Right cardiac atrium (tissue), 5 donors: ENCODE measurements around the gene ARMS2. TPM values are rescaled to one million over a fixed set of nuclear protein-coding genes. Genes with fewer than 3 reads are reported as not detected.

Experiments used
- ATAC-seq, 2 donors: fragments of 200-7000 bp; cut with Tn5 transposase; one replicate each; pipeline versions ENCODE4 v1.8.0 to v1.9.1; 2020; ENCODE audit warnings: moderate library complexity in 2 of 2, mild to moderate bottlenecking in 1 of 2
- DNase-seq, 3 donors: peaks; one replicate each; pipeline ENCODE4 v3.0.0-alpha.2; 2020
- H3K27ac ChIP-seq: one replicate; pipeline ENCODE4 v1.5.1; 2013; ENCODE audit warnings: mild to moderate bottlenecking, low read length, control low read depth, moderate library complexity
- H3K27me3 ChIP-seq: one replicate; pipeline ENCODE4 v1.6.1; 2013; ENCODE audit not compliant: control insufficient read depth, insufficient read depth
- H3K4me1 ChIP-seq: one replicate; pipeline ENCODE4 v1.6.1; 2013; ENCODE audit warnings: low read length; ENCODE audit not compliant: control insufficient read depth, insufficient read depth
- H3K4me3 ChIP-seq: one replicate; pipeline ENCODE4 v1.5.1; 2013; ENCODE audit warnings: low read length, control low read depth
- H3K9me3 ChIP-seq: one replicate; pipeline ENCODE4 v1.6.1; 2013; ENCODE audit warnings: low read length; ENCODE audit not compliant: control insufficient read depth
- WGBS: extraction: QIAGEN DNeasy Blood & Tissue Kit; methylation state at CpG from one replicate; pipeline ENCODE4 v1.1.7; 2013; 5-methylcytosine and 5-hydroxymethylcytosine counted together
- intact Hi-C, 4 donors: fragments of 100-400 bp; cut with DNase I; formaldehyde crosslinking; loops; one replicate each; pipeline versions ENCODE4 v1.11.0 to v1.14.0; 2022 to 2023
- polyA plus RNA-seq: library from polyadenylated mRNA; stranded (reverse); fragments of 200-250 nt; gene quantifications from one replicate; pipeline ENCODE4 v1.2.3, GENCODE V29; 2013
- total RNA-seq, 4 donors: library from RNA; stranded (reverse); fragmentation: NEBNext Ultra II Directional; extraction: Animal tissue kit (Norgen Biotek cat#: 25700); gene quantifications; one replicate each; pipeline ENCODE4 v1.2.1, GENCODE V29; 2021
- donor health status: healthy with polysubstance abuse.
- donor health status: DM: no; HTN: yes; CAD: no.
- donor health status: DM: no; HTN: no; CAD: no.
- donor health status: DM: no; HTN: yes; CAD: no; lungs with severe emphysema.
- donor health status: DM: yes; HTN: yes; CAD: no.

The ARMS2 gene
- total and polyA plus RNA-seq, 5 donors, result not detected

DNA sequence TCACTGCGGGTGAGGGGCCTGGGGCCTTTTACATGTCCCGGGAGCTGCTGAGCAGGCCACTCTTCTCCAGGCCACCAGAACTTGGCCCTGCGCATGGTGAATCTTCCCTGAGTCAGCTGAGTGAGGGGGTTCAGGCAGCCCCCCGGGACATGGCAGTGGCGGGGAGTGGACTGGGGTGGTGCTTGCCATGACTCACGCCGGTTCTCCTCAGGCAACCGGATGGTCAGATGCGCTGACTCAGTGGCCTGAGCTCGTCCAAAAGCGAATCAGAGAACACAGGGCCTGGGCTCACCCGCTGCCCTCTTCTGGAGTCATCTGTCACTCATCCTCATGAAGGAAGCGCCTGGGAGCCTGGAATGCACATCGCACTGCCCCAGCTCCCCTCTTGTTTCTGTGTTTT, 40.4 kb downstream of the ARMS2 start:
- no peak overlapping the region for H3K27ac ChIP-seq
- WGBS, result 78% methylated on average over 14 of the region's 14 CpGs
- H3K9me3 ChIP-seq, result no peaks in the 10 kb centered on the region
- no peak overlapping the region for H3K4me3 ChIP-seq
- intact Hi-C loops, result no loop called here
- no peaks in the 10 kb centered on the region for H3K27me3 ChIP-seq
- ATAC-seq, result peak; percentile 6 to 31
- peaks cover 10% of the 10 kb centered on the region for H3K4me1 ChIP-seq
- peak; percentile 62 to 69 (median 65) for DNase-seq

DNA sequence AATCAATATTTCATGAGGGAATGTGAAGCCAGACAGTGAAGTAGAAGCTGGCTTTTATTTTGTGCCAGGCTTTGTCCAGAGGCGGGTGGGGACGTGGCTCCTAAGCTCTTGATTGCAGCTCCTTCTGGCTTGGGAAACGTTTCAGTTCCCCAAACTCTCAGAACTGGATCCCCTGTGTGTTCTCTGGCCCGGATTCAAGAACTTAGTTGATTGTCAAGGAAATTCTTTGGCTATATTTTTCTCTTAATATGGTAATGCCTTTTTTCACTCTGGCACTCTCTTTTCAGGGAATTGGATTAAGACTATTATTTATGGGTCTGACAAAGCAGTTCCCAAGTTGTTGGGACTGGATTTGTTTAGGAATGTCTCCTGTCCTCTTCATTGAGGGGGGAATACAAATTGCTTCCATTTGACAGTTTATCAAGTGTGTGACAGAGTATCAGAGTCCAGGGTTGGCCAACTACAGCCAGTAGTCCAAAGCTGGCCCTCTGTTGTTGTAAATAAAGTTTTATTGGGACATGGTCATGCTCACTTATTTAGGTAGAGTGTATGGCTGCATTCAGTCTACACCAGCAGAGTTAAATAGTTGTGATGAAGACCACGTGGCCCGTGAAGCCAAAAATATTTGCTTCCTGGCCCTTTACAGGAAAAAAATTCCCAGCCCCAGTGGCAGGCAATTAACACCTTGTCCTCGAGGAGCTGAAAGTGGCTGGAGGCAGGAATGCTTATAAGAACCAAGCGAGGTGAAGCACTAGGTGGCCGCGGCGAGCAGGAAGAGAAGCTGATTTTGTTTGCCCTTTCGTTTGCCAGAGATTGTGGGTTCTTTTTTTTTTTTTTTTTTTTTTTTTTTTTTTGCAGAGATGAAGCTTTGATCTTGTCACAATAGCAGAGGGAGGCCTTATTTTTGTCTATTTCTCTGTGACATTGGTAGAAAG, 41.2 kb downstream of the ARMS2 start:
- no peak overlapping the region for H3K4me3 ChIP-seq
- H3K27ac ChIP-seq, result peak overlapping the region; percentile 54
- intact Hi-C loops, result no loop called here
- H3K27me3 ChIP-seq, result no peaks in the 10 kb centered on the region
- peaks cover 10% of the 10 kb centered on the region for H3K4me1 ChIP-seq
- peak; percentile 52 to 57 for ATAC-seq
- peak in 2 of 3 donors; percentile 54 to 77 for DNase-seq
- 45% methylated on average over 12 of the region's 12 CpGs for WGBS
- no peaks in the 10 kb centered on the region for H3K9me3 ChIP-seq

DNA sequence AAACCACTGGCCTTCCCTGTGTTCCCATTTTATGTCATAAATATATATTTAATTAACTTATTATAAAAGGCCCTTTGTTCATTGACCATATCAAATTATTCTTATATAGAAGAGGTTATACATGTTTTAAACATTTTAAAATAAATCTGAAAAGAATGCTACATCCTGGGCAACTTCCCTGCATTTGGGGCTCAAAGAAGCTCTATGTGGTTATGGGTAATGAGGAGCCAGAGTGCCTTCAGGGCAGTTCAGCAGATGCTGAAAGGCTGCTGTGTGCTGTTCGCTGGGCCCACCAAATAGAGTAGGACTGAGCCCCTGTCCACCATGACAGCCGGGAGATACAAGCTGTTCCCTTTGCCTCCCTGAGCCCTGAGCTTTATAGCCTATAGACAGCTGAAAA, 42.8 kb downstream of the ARMS2 start:
- Histone ChIP-seq H3K9me3 (no peaks in the 10 kb centered on the region), H3K27ac (no peak overlapping the region), H3K4me1 (peaks cover 10% of the 10 kb centered on the region), H3K27me3 (no peaks in the 10 kb centered on the region), H3K4me3 (no peak overlapping the region)
- ATAC-seq, result no peak
- DNase-seq, result no peak
- WGBS, result 96% methylated on average over 2 of the region's 2 CpGs
- intact Hi-C loops, result no loop called here

DNA sequence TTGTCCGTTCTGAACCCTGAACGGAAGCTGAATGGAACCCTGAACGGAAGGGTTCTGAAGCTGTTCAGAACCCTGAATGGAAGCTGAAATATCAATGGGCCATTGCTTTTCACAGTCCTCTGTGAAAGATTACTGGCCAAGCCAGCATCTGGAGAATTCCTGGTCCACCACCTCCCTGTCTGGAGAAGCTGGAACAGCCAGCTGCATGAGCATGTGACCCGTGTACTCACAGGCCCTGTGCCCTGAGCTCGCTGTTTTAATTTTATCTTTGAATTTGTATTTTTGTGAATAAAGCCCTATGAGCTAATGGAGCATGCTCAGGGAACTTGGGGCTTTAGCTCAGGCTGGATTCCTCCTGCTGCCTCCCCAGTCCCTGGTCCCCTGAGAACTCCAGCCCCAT, 44.1 kb downstream of the ARMS2 start:
- Histone ChIP-seq H3K4me3 (no peak overlapping the region), H3K4me1 (peaks cover 10% of the 10 kb centered on the region), H3K9me3 (no peaks in the 10 kb centered on the region), H3K27ac (no peak overlapping the region), H3K27me3 (no peaks in the 10 kb centered on the region)
- ATAC-seq (peak; percentile 52 to 73), DNase-seq (peak in 2 of 3 donors; percentile 77 to 79)
- 57% methylated on average over 5 of the region's 5 CpGs for WGBS
- intact Hi-C loops, result no loop called here

DNA sequence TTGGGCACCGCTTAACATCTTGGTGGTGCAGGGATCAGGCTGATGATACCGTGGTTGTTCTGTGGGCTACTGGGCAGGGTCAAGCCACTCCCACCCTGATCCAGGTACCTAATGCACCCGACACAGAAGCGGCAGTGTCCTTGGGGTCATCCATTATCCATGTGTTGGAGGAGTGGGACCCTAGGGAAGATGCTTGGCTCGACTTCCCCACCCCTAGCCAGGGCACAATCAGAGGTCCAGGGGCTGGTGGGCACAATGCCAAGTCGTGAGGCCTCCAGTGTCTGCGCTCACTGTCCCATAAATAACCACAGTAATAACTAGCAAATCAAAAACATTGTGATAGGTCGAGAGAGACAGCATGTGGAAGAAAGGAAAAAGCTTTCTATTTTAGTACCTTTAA, 44.6 kb downstream of the ARMS2 start:
- no peak overlapping the region for H3K4me3 ChIP-seq
- DNase-seq, result peak in 2 of 3 donors; percentile 70 to 73
- WGBS, result 54% methylated on average over 8 of the region's 8 CpGs
- peak; percentile 4 to 5 for ATAC-seq
- intact Hi-C loops, result no loop called here
- H3K9me3 ChIP-seq, result no peaks in the 10 kb centered on the region
- no peaks in the 10 kb centered on the region for H3K27me3 ChIP-seq
- H3K4me1 ChIP-seq, result peaks cover 10% of the 10 kb centered on the region
- H3K27ac ChIP-seq, result peak overlapping the region; percentile 14

DNA sequence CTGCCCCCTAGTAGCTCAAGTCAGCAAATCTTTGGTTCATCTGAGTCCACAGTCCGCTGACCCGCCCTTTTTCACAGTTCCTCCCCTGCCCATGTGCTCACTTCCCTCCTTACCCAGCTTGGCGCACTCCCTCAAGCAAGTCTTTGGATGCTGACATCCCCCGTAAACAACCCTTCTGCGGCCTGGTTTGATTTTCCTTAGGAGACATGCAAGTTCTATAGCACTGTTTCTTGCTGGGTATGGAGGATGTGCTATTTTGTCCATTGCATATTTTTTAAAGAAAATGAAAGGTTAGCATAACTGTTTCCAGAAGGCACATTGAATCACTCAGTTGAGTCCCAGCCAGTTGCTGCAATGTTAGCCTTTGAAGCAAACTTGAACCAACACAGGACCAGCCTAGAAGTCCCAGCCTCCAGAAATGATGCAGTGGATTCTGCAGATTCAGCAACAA, 45.1 kb downstream of the ARMS2 start:
- 39% methylated on average over 5 of the region's 5 CpGs for WGBS
- peaks cover 14% of the 10 kb centered on the region for H3K4me1 ChIP-seq
- intact Hi-C loops, result no loop called here

DNA sequence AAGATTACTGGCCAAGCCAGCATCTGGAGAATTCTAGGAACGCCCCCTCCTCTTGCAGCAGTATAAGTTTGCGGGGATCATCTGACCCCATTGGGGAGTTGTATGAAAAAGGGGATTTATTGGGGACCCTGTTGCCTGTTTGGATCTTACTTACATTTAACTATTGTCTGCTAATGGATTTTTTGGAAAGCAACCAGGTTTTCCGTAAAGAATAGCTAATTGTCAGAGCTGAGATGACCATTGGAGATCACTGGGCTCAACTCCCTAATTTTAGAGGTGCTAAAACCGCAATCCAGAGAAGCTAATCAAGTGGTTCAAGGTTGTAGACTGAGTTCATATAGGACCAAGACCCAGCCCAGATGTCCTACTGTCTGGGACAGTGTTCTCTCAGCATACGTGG, 45.7 kb downstream of the ARMS2 start:
- WGBS, result 69% methylated on average over 5 of the region's 5 CpGs
- no peaks in the 10 kb centered on the region for H3K27me3 ChIP-seq
- H3K27ac ChIP-seq, result no peak overlapping the region
- H3K4me3 ChIP-seq, result no peak overlapping the region
- DNase-seq, result no peak
- H3K9me3 ChIP-seq, result no peaks in the 10 kb centered on the region
- intact Hi-C loops, result no loop called here
- no peak for ATAC-seq
- peaks cover 15% of the 10 kb centered on the region for H3K4me1 ChIP-seq

More for the DNA sequence above, 45.1 kb downstream of the ARMS2 start:
- peak in 1 of 3 donors; percentile 66 for DNase-seq
- peak; percentile 49 to 52 for ATAC-seq
- Histone ChIP-seq H3K9me3 (no peaks in the 10 kb centered on the region), H3K27ac (no peak overlapping the region), H3K27me3 (no peaks in the 10 kb centered on the region), H3K4me3 (no peak overlapping the region)

DNA sequence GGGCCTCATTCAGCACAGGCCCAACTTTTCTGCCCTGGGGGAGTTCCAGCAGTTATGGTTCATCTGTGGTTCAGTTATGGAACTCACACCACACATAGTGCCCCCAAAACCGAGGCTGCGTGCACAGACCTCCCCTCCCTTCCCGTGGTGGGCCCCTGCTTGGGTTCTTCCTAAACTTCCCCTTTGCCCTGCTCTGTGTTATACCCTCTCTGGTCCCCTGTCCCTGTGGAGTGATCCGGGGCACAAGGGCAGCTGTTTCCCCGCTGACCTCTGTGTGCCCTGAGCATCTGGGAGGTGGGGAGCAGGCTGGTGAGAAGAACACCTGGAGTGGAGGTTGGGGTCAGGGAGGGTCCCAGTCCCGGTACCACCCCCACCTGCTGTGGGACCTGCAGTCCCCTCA, 46.3 kb downstream of the ARMS2 start:
- intact Hi-C loops, result no loop called here

DNA sequence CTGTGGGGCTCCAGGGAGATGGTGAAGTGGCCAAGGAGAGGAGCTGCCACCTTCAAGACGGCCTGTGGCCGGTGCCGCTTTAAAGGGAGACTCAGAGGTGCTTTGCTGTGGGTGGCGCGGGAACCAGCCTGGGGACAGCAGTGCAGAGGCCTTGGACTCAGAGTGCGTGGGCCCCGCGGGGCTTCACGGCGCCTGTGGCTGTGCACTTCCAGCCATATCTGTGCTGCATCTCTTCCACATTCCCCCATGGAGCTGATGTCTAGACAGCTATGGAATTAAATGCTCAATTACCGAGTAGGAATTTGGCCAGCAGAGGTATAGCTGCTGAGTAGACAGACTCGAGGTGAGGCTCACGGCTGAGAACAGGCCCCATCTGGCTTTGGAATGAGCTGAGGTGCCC, 48.6 kb downstream of the ARMS2 start:
- no peak overlapping the region for H3K4me3 ChIP-seq
- no peaks in the 10 kb centered on the region for H3K9me3 ChIP-seq
- intact Hi-C loops, result no loop called here
- 93% methylated on average over 13 of the region's 13 CpGs for WGBS
- no peaks in the 10 kb centered on the region for H3K27me3 ChIP-seq
- H3K27ac ChIP-seq, result no peak overlapping the region
- DNase-seq (no peak), ATAC-seq (no peak)
- peaks cover 11% of the 10 kb centered on the region for H3K4me1 ChIP-seq

More for the DNA sequence above, 46.3 kb downstream of the ARMS2 start:
- Histone ChIP-seq H3K4me3 (no peak overlapping the region), H3K4me1 (peaks cover 12% of the 10 kb centered on the region), H3K27me3 (no peaks in the 10 kb centered on the region), H3K9me3 (no peaks in the 10 kb centered on the region), H3K27ac (no peak overlapping the region)
- 94% methylated on average over 6 of the region's 6 CpGs for WGBS
- no peak for DNase-seq
- ATAC-seq, result no peak

DNA sequence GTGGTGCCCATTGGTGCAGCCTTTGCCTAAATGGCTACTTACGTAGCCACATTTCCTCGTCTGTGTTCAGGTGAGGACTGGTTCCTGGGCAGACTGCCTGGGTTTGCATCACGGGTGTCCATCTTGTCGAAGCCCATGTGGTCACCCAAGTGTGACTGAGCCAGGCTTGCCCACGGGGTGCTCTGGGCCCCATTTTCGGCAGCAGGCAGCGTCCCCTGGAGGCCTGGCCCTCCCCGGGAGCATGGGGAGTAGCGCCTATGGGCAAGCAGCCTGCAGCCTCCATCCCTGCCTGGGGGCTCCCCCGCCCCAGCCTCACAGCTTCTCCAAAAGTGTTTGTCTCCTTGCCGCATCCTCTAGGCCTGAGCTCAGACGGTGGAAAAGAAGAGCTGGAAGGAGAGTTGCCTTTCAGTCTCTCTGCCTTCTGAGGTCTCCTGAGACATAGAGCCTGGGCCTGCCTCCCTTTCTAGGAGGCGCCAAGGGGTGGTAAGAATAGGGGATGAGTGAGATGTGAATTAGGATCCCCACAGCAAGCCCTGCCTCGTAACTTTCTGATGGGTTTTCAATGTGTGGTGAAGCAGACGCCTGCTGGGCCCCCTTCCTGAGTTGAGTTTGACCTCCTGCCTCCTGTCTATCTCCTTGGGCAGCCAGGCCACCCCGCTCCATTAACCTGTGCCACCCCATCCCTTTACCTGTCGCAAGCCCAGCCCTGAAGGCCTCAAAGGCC, 49.6 kb downstream of the ARMS2 start:
- no peak overlapping the region for H3K27ac ChIP-seq
- no peak overlapping the region for H3K4me3 ChIP-seq
- DNase-seq (no peak), ATAC-seq (no peak)
- WGBS, result 78% methylated on average over 17 of the region's 17 CpGs
- peaks cover 8% of the 10 kb centered on the region for H3K4me1 ChIP-seq
- intact Hi-C loops, result no loop called here
- no peaks in the 10 kb centered on the region for H3K27me3 ChIP-seq
- H3K9me3 ChIP-seq, result no peaks in the 10 kb centered on the region

DNA sequence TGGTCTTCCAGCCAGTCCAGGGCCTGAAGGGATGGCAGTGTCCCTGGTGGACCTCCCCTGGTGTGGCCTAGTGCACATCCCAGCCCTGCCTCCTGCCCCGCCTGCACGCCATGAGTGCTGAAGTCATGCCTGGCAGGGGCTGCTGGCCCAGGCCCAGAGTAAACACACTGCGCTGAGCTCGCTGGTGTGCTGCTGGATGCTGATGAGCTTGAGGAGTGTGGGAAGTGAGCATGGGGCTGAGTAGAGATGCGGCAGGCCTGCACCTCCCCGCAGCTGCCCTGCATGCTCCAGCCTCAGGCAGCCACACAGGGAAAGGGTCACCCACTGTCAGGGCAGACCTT, 50.1 kb downstream of the ARMS2 start:
- peaks cover 7% of the 10 kb centered on the region for H3K4me1 ChIP-seq
- 14% methylated on average over 6 of the region's 6 CpGs for WGBS
- no peaks in the 10 kb centered on the region for H3K9me3 ChIP-seq
- DNase-seq (peak; percentile 92 to 97 (median 96)), ATAC-seq (peak; percentile 97 to 98)
- intact Hi-C loops, result no loop called here
- H3K4me3 ChIP-seq, result no peak overlapping the region
- H3K27ac ChIP-seq, result no peak overlapping the region
- no peaks in the 10 kb centered on the region for H3K27me3 ChIP-seq
